ENCODE measurements around the gene C1orf141.
"Not testable (repeated sequence)": the region's sequence is repeated elsewhere in the genome, so short reads cannot be mapped to it uniquely, and the experiment has no call there.

C1orf141 gene

GRCh38 chr1:67085326-67085725 lies 49.4 kb downstream of the C1orf141 start:
- DNase-seq (ENCODE audit: low spot score): no peak

- no peak for DNase-seq (ENCODE audit: low spot score)
Measured at GRCh38 chr1:67084765-67085318, 49.9 kb downstream of the C1orf141 start.

GRCh38 chr1:67078291-67078690 lies 56.5 kb downstream of the C1orf141 start:
- DNase-seq (ENCODE audit: low spot score): no peak

GRCh38 chr1:67077593-67077992 lies 57.2 kb downstream of the C1orf141 start:
- DNase-seq (ENCODE audit: low spot score): no peak

GRCh38 chr1:67072749-67073148 lies 62.0 kb downstream of the C1orf141 start:
- DNase-seq (ENCODE audit: low spot score): no peak

GRCh38 chr1:67067655-67068054 lies 67.1 kb downstream of the C1orf141 start:
- not testable (repeated sequence) for DNase-seq (ENCODE audit: low spot score)

- no peak for DNase-seq (ENCODE audit: low spot score)
Measured at GRCh38 chr1:67062412-67062811, 72.4 kb downstream of the C1orf141 start.

GRCh38 chr1:67061266-67061665 lies 73.5 kb downstream of the C1orf141 start:
- DNase-seq (ENCODE audit: low spot score): no peak

- no peak for DNase-seq (ENCODE audit: low spot score)
Measured at GRCh38 chr1:67060811-67061218, 74.0 kb downstream of the C1orf141 start.

- DNase-seq (ENCODE audit: low spot score): no peak
Measured at GRCh38 chr1:67059346-67059745, 75.4 kb downstream of the C1orf141 start.

- DNase-seq (ENCODE audit: low spot score): no peak
Measured at GRCh38 chr1:67058761-67059160, 76.0 kb downstream of the C1orf141 start.

GRCh38 chr1:67058242-67058641 lies 76.5 kb downstream of the C1orf141 start:
- no peak for DNase-seq (ENCODE audit: low spot score)

- DNase-seq (ENCODE audit: low spot score): peak; percentile 88
Measured at GRCh38 chr1:67053785-67054772, 80.7 kb downstream of the C1orf141 start, which contains the start of gene SLC35D1. TSS of gene SLC35D1 (minus strand) at chr1:67054148. CDS start at chr1:67054013, 135 bp downstream.

- no peak for DNase-seq (ENCODE audit: low spot score)
Measured at GRCh38 chr1:67053535-67053784, 81.3 kb downstream of the C1orf141 start.

- peak; percentile 31 for DNase-seq (ENCODE audit: low spot score)
Measured at GRCh38 chr1:67052741-67053534, 81.8 kb downstream of the C1orf141 start.

- no peak for DNase-seq (ENCODE audit: low spot score)
Measured at GRCh38 chr1:67051196-67051595, 83.6 kb downstream of the C1orf141 start.

GRCh38 chr1:67044631-67045270 lies 90.0 kb downstream of the C1orf141 start:
- DNase-seq (ENCODE audit: low spot score): no peak

- no peak for DNase-seq (ENCODE audit: low spot score)
Measured at GRCh38 chr1:67043366-67043765, 91.4 kb downstream of the C1orf141 start.

Data from putamen (tissue), 1 donor.